Measurements from ENCODE around the gene SEPTIN10.
A peak's percentile ranks its signal among the peaks of the same experiment; 100 is the strongest.
"Not testable (repeated sequence)": the region's sequence is repeated elsewhere in the genome, so short reads cannot be mapped to it uniquely, and the experiment has no call there.

The SEPTIN10 gene

DNA sequence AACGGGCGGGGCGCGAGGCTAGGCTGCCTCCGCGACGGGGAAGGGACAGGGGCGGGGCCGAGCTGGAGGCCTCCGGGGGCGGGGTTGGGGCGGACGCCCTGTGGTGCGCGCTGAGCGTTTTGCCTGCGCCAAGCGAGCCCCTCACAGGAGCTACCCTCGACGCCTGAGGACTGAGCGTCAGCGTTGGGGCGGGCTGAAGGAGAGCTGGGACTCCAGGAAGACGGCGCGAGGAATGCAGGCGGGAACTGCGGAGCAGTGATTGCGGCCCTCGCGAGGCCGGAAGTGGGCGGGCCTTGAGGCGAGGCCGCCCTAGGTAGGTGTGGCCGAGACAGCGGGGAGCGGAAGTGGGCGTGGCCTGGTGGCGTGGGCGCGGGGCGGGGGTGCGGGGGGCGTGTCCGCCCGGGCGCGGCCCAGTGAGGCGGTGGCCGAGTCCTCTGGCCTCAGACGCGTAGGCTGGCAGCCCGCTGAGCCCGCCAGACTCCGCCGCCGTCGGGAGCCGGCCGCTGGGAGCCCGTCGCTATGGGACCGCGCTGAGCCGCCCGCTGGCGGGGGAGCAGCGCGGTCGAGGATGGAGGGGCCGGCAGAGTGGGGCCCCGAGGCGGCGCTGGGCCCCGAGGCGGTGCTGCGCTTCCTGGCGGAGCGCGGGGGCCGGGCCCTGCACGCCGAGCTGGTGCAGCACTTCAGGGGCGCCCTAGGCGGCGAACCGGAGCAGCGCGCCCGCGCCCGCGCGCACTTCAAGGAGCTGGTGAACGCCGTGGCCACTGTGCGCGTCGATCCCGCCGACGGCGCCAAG, at the start of gene SEPTIN10, which contains the start of gene SOWAHC:
TSS of gene SEPTIN10 (minus strand) at position 45 of the 793 bp plus-strand sequence. CDS start 139 bp downstream, outside the sequence.
TSS of gene SOWAHC (plus strand) at position 443 of the 793 bp plus-strand sequence. CDS start at position 569, 126 bp downstream.
- DNase-seq (ENCODE audit: low read depth): peak; percentile 51

GRCh38 chr2:109662889-109663288, 49.1 kb upstream of the SEPTIN10 start:
- DNase-seq (ENCODE audit: low read depth): no peak

- no peak for DNase-seq (ENCODE audit: low read depth)
Measured at GRCh38 chr2:109660046-109660860, 46.5 kb upstream of the SEPTIN10 start.

DNA sequence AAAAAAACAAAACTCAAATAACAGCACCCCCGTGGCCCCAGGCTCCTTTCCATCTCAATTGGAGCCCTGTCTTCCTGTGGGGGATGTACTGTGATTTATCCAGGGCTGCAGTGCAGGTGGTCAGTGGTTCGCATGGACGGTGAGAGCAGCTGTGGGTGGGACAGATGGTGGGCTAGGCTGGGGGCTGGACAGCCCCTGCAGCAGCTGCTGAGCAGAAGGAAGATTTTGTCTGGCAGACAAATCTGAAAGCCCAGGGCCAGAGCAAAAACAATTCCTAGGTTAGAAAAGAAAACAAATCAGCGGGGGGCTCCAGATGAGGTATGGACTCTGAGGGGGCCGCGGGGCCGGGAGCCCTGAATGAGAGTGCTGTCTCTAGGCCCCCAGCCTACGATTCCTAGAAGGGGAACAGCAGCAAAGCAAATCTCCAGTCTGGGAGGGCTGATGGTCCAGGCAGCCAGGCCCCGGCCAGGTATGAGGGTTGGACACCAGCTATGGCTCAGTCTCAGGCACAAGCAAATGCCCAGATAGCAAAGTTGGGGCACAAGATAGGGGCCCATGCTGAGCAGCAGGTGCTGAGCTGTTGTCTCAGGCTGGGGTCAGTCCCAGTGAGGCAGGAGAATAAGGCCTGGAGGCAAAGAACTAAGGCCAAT, 45.8 kb upstream of the SEPTIN10 start:
- no peak for DNase-seq (ENCODE audit: low read depth)

DNA sequence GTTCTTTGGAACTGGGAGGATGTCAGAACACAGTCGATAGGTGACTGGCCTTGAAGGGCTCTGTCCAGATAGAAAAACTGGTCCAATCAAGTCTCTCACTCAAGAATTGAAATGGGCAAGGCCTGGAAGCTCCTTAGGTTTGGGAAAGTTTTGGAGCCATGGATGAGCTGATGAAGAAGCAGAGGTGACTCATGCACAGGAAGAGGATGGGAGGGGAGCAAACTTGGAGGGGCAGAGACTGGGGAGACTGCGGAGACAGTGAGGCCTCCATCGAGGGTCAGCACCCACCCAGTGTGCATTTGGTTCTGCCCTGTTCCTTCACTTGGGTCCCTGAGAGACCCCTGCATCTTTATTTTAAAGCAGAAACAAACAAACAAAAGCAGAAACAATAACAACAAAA, 41.5 kb upstream of the SEPTIN10 start:
- no peak for DNase-seq (ENCODE audit: low read depth)

- no peak for DNase-seq (ENCODE audit: low read depth)
Measured at GRCh38 chr2:109654326-109655050, 40.7 kb upstream of the SEPTIN10 start.

GRCh38 chr2:109649736-109650695, 36.2 kb upstream of the SEPTIN10 start:
- no peak for DNase-seq (ENCODE audit: low read depth)

DNA sequence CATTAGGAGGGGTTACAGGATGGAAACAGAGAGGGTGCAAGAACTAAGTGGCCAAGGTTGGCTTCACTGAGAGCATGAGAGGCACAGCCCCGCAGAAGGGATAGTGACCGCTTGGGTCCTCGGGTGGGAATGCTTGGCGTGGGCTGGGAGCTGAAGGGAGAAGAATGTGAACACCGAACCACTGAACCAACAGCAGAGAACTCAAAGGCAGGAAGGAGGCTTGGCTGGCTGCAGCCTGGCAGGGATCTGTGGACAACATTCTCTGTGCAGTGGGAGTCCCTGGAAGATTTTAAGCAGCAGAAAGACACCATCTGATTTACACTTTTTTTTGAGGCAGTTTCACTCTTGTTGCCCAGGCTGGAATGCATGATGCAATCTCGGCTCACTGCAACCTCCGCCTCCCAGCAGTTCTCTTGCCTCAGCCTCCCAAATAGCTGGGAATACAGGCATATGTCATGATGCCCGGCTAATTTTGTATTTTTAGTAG, 34.3 kb upstream of the SEPTIN10 start:
- DNase-seq (ENCODE audit: low read depth): no peak

DNA sequence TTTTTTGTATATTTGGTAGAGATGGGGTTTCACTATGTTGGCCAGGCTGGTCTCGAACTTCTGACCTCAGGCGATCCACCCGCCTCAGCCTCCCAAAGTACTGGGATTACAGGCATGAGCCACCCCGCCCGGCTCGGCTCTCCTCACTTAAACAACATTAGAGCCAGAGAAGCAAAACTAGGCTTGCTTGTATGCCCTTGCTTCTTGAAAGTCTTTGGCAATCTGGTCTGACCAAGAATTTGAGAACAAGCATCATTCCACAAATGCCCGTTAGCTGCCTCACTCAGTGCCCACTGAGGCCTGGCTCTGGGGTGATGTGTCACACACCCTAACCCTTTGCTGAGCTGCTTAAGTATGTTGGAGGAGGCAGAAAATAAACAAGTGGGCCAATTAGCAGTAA, 33.9 kb upstream of the SEPTIN10 start:
- DNase-seq (ENCODE audit: low read depth): no peak

- no peak for DNase-seq (ENCODE audit: low read depth)
Measured at GRCh38 chr2:109646961-109647360, 33.2 kb upstream of the SEPTIN10 start.

- DNase-seq (ENCODE audit: low read depth): no peak
Measured at GRCh38 chr2:109645412-109646184, 31.8 kb upstream of the SEPTIN10 start.

DNA sequence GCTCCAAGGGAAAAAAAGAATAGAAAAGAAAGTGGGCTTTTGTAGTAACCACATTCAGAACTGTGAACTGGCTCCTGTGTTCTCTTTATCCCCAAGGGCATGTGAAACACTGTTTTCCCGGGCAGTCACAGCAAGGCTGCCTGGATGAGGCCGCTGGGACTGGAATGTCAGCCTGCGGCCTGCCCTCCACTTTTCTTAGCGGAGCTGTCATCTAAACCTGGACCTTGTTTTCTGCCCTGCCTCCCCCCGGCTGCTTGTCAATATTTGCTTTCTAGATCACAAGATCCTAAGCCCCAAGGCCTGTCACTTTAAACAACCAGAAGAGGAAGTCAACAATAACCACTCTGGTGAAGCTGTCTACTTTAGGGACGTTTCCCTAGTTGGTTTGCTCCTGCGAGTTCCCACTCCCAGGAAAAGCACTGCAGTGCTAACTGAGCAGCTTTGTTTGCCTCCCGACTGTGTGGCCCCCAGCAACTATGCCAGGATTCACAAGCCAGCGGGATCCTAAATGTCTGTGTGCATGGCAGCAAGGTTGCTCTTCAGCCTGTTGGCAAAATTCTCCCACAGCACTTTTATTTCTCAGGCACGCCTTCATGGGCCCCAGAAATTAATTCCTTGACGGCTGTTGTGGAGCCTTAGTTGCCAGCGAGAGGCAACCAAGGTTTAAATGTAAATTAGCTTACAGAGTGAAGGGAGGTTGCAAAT, 31.0 kb upstream of the SEPTIN10 start:
- DNase-seq (ENCODE audit: low read depth): no peak

GRCh38 chr2:109640000-109640399, 26.2 kb upstream of the SEPTIN10 start:
- DNase-seq (ENCODE audit: low read depth): not testable (repeated sequence)

DNA sequence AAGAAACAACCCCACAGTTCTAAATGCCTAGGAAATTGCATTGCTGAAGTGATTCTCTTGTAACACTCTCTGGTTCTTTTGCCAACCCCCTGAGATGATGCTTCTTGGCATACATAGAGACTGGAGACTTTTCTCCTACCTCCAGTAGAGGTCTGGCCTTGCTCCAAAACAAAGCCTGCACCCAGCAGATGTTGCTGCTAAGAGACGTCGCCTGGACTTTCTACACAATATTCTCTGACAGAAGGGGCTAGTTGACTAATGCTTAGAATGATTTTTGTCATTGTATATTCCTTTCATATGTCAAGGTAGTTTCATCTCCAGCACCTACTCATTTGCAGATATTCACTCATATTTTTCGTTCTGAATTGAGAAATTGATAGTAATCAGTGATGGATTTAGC, 25.0 kb upstream of the SEPTIN10 start:
- DNase-seq (ENCODE audit: low read depth): no peak

GRCh38 chr2:109637749-109638570, 24.2 kb upstream of the SEPTIN10 start:
- DNase-seq (ENCODE audit: low read depth): no peak

- no peak for DNase-seq (ENCODE audit: low read depth)
Measured at GRCh38 chr2:109636317-109636716, 22.6 kb upstream of the SEPTIN10 start.

DNA sequence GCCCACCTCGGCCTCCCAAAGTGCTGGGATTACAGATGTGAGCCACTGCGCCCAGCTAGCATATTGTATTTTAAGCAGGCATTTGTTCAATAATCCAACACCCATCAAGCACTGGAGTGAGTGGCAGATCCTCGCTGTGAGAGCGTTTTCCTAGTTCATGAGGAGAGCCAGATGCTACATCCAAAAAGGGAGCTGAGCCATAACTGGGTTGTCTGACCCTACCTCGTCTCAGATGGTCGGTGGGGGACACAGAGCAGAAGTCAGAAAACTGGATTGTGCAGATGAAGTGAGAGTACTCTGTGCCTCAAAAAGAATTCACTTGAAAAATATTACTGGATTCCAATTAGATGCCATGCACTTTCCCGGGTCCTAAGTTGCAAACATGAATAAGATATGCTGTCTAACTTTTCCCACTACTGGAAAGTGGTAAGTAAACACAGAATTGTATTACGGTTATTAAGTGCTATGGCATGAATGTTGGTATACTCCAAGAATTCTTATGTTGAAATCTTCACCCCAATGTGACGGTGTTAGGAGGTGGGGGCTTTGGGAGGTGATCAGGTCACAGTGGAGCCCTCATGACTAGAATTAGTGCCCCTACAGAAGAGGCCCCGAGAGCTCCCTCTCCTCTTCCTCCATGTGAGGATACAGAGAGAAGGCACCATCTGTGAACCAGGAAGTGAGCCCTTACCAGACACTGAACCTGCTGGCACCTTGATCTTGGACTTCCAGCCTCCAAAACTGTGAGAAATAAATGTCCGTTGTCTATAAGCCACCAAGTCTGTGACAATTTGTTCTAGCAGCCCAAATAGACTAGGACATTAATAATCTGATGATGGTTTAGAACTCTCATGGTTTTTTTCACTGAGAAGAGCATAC, 21.9 kb upstream of the SEPTIN10 start:
- DNase-seq (ENCODE audit: low read depth): no peak

Measured in stimulated activated CD8-positive, alpha-beta memory T cell treated with anti-CD3 and anti-CD28 coated beads, Interleukin-15, amount 100 ng/mL, for 24 hours (primary cell).